Testis (tissue), 2 donors: Measurements from ENCODE around the gene TRIB2.

Source experiments
- CTCF ChIP-seq, 3 experiments: fragments of 450-650 bp in 2 of 3; fragments of 200-600 bp in 1 of 3; sonication (generic) in 1 of 3; IDR thresholded peaks; one replicate each; pipeline ENCODE4 v1.5.1; 2016 to 2019; ENCODE audit warnings: antibody characterized with exemption in 3 of 3, mild to moderate bottlenecking in 2 of 3, moderate library complexity in 1 of 3
- POLR2A ChIP-seq: fragments of 450-650 bp; IDR thresholded peaks from one replicate; pipeline ENCODE4 v1.6.1; 2017; ENCODE audit warnings: antibody characterized with exemption, mild to moderate bottlenecking, moderate library complexity

GRCh38 chr2:12718015-12718671, 1.4 kb downstream of the TRIB2 start:
- TF ChIP-seq POLR2A = no peak
- no peak for TF ChIP-seq CTCF (IDR thresholded peaks at IDR 0.05)
